ENCODE results near the gene FOXN3.

GRCh38 chr14:89393222-89393745, 23.7 kb downstream of the FOXN3 start:
- TF ChIP-seq POLR2A (IDR thresholded peaks at IDR 0.05), result no peak
- TF ChIP-seq CTCF (IDR thresholded peaks at IDR 0.05), result no peak
